H1 (cell line): ENCODE results near the gene RAB11B. TPM values are rescaled to one million over a fixed set of nuclear protein-coding genes. Genes with fewer than 3 reads are reported as not detected.

Experiments used
- CEBPB ChIP-seq: IDR thresholded peaks from 2 replicates; pipeline ENCODE4 v1.6.1; 2012; ENCODE audit warnings: low read depth, low read length
- JUN ChIP-seq: IDR thresholded peaks from 2 replicates; pipeline ENCODE4 v1.6.1; 2011; ENCODE audit warnings: low read depth, mild to moderate bottlenecking, improper control_type of control experiment, low read length
- NANOG ChIP-seq: IDR thresholded peaks from 2 replicates; pipeline ENCODE4 v1.6.1; 2011; ENCODE audit warnings: low read length, low read depth, mild to moderate bottlenecking, inconsistent platforms; ENCODE audit not compliant: insufficient read depth, poor library complexity, severe bottlenecking
- RXRA ChIP-seq: IDR thresholded peaks from 2 replicates; pipeline ENCODE4 v1.6.1; 2011; ENCODE audit warnings: low read depth, mild to moderate bottlenecking, low read length, moderate library complexity; ENCODE audit not compliant: insufficient read depth
- SIN3A ChIP-seq, 2 experiments: IDR thresholded peaks in 1 of 2; conservative IDR thresholded peaks in 1 of 2; 2 replicates each; pipeline ENCODE4 v1.6.1; 2011 to 2012; ENCODE audit warnings: low read length in 2 of 2, improper control_type of control experiment in 1 of 2, low read depth in 1 of 2, mild to moderate bottlenecking in 1 of 2
- polyA plus RNA-seq, 7 experiments: library from polyadenylated mRNA; depleted of rRNA in 3 of 7; stranded (reverse) in 5 of 7; unstranded in 2 of 7; fragments of >200 nt in 5 of 7; fragments of 200-250 nt in 2 of 7; gene quantifications; 1 replicate in 5 of 7; 2 replicates in 1 of 7; 4 replicates in 1 of 7; pipeline versions ENCODE4 v1.2.1 to v1.2.3, GENCODE V29; 2011 to 2013; ENCODE audit warnings: missing spikeins in 2 of 7, mixed read lengths in 2 of 7
- total RNA-seq: library from RNA; stranded (reverse); fragmentation: NEBNext Ultra II Directional; extraction: Animal tissue kit (Norgen Biotek cat#: 25700); gene quantifications from 2 replicates; pipeline ENCODE4 v1.2.1, GENCODE V29; 2021
- TF ChIP-seq, protein P1 (sequence below), 3 experiments: IDR thresholded peaks; 1 replicate in 2 of 3; 2 replicates in 1 of 3; pipeline versions ENCODE4 v1.5.1 to v1.6.1; 2011; ENCODE audit warnings: low read length in 3 of 3, mild to moderate bottlenecking in 3 of 3, inconsistent platforms in 2 of 3, low read depth in 1 of 3, moderate library complexity in 1 of 3; ENCODE audit not compliant: insufficient read depth in 1 of 3; ENCODE audit errors: control extremely low read depth in 1 of 3

RAB11B gene
- total and polyA plus RNA-seq, 2 of the 8 experiments (the other 6 are each of a cell fraction or from before 2014, with no cell fraction given), result 50.2 to 85.8 TPM

GRCh38 chr19:8370176-8371010 lies 19.8 kb upstream of the RAB11B start (continued):
- TF ChIP-seq SIN3A (conservative IDR thresholded peaks at IDR 0.05 in 1 of 2, IDR thresholded peaks at IDR 0.05 in 1 of 2; ENCODE audit: low read depth in 1 of 2, low read length in 2 of 2) (no peak), JUN (no peak), RXRA (no peak), CEBPB (no peak), NANOG (no peak)
- TF ChIP-seq, protein P1, sequence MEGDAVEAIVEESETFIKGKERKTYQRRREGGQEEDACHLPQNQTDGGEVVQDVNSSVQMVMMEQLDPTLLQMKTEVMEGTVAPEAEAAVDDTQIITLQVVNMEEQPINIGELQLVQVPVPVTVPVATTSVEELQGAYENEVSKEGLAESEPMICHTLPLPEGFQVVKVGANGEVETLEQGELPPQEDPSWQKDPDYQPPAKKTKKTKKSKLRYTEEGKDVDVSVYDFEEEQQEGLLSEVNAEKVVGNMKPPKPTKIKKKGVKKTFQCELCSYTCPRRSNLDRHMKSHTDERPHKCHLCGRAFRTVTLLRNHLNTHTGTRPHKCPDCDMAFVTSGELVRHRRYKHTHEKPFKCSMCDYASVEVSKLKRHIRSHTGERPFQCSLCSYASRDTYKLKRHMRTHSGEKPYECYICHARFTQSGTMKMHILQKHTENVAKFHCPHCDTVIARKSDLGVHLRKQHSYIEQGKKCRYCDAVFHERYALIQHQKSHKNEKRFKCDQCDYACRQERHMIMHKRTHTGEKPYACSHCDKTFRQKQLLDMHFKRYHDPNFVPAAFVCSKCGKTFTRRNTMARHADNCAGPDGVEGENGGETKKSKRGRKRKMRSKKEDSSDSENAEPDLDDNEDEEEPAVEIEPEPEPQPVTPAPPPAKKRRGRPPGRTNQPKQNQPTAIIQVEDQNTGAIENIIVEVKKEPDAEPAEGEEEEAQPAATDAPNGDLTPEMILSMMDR (IDR thresholded peaks at IDR 0.05; ENCODE audit: control extremely low read depth in 1 of 3, insufficient read depth in 1 of 3, low read depth in 1 of 3, low read length in 3 of 3), result no peak
